ENCODE results near the gene RAB11FIP4. TPM values are rescaled to one million over a fixed set of nuclear protein-coding genes. Genes with fewer than 3 reads are reported as not detected.

The RAB11FIP4 gene
- total and polyA plus RNA-seq, 10 of the 15 experiments (the other 5 are each of a cell fraction or from before 2014, with no cell fraction given) = 1.4 to 27.0 (median 17.6) TPM

DNA sequence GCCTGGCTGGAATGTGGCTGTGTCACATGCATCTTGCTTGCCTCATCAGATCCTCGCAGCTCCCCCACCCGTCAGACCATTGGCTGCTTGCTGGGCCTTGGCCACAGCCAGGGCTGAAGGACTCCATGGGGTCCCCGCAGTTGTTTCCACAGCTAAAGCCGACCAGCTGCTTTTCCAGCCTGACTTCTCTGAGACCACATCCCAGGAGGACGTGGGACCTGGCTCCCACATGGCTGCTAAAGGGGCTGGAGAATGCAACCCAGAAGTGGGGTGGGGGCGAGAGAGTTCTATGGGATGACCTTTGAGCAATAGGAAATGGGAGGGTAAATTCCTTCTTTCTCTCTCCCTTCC is 193.8 kb downstream of the RAB11FIP4 start:
- ChIA-PET POLR2A (interaction anchor here (0.6 kb wide), 1 partner anchor 612 kb away, joined by 3 read pairs; no protein-coding TSS in a partner anchor), RAD21 (ENCODE audit: unreplicated experiment) (interaction anchor here (1.2 kb wide), 1 partner anchor 257 kb away, joined by 4 read pairs; no protein-coding TSS in a partner anchor), SMC1A (ENCODE audit: uncharacterized antibody, unreplicated experiment) (interaction anchor here (1.1 to 1.4 kb wide), 3 partner anchors 9 to 98 kb away, joined by 4 read pairs; no protein-coding TSS in a partner anchor), CTCF (interaction anchor here (1.1 kb wide), 1 partner anchor 12 kb away, joined by 3 read pairs; no protein-coding TSS in a partner anchor)
- H3K4me3 ChIP-seq = no peak overlapping the region
- H3K9me3 ChIP-seq (replicated peaks; ENCODE audit: control insufficient read depth, insufficient read depth, low read length) = no peaks in the 10 kb centered on the region
- DNase-seq (ENCODE audit: low read depth, low spot score) (no peak), FAIRE-seq (no peak), ATAC-seq (no peak)
- no peaks in the 10 kb centered on the region for H3K79me2 ChIP-seq (ENCODE audit: control insufficient read depth, insufficient read depth, low read length)
- no TSS peak for BruUV-seq (replicated peaks)
- intact Hi-C loops (cut with micrococcal nuclease; ENCODE audit: unreplicated experiment) = no loop called here
- H3K36me3 ChIP-seq (ENCODE audit: control insufficient read depth in 2 of 2, insufficient read depth in 2 of 2, low read length in 1 of 2) = no peaks in the 10 kb centered on the region
- no peak overlapping the region for H3K9ac ChIP-seq (ENCODE audit: control insufficient read depth, insufficient read depth, low read length)
- in situ Hi-C loops (cut with MboI) = no loop called here
- TF ChIP-seq, protein P1, sequence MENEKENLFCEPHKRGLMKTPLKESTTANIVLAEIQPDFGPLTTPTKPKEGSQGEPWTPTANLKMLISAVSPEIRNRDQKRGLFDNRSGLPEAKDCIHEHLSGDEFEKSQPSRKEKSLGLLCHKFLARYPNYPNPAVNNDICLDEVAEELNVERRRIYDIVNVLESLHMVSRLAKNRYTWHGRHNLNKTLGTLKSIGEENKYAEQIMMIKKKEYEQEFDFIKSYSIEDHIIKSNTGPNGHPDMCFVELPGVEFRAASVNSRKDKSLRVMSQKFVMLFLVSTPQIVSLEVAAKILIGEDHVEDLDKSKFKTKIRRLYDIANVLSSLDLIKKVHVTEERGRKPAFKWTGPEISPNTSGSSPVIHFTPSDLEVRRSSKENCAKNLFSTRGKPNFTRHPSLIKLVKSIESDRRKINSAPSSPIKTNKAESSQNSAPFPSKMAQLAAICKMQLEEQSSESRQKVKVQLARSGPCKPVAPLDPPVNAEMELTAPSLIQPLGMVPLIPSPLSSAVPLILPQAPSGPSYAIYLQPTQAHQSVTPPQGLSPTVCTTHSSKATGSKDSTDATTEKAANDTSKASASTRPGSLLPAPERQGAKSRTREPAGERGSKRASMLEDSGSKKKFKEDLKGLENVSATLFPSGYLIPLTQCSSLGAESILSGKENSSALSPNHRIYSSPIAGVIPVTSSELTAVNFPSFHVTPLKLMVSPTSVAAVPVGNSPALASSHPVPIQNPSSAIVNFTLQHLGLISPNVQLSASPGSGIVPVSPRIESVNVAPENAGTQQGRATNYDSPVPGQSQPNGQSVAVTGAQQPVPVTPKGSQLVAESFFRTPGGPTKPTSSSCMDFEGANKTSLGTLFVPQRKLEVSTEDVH (IDR thresholded peaks at IDR 0.05; ENCODE audit: low read depth, partially characterized antibody) = no peak
- no peak for TF ChIP-seq SPI1 (IDR thresholded peaks at IDR 0.05; ENCODE audit: borderline replicate concordance, insufficient read depth, low read depth, low read length)
- no peak for TF ChIP-seq ZNF274 (IDR thresholded peaks at IDR 0.05; ENCODE audit: insufficient read depth, insufficient read length)
- TF ChIP-seq YBX1 (IDR thresholded peaks at IDR 0.05) = no peak
- TF ChIP-seq, protein P2, sequence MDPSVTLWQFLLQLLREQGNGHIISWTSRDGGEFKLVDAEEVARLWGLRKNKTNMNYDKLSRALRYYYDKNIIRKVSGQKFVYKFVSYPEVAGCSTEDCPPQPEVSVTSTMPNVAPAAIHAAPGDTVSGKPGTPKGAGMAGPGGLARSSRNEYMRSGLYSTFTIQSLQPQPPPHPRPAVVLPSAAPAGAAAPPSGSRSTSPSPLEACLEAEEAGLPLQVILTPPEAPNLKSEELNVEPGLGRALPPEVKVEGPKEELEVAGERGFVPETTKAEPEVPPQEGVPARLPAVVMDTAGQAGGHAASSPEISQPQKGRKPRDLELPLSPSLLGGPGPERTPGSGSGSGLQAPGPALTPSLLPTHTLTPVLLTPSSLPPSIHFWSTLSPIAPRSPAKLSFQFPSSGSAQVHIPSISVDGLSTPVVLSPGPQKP (IDR thresholded peaks at IDR 0.05; ENCODE audit: low read depth, low read length) = no peak
- TF ChIP-seq, protein P3, sequence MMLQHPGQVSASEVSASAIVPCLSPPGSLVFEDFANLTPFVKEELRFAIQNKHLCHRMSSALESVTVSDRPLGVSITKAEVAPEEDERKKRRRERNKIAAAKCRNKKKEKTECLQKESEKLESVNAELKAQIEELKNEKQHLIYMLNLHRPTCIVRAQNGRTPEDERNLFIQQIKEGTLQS (IDR thresholded peaks at IDR 0.05; ENCODE audit: borderline replicate concordance, extremely low read depth, low read depth, low read length) = no peak
- TF ChIP-seq BACH1 (IDR thresholded peaks at IDR 0.05; ENCODE audit: borderline replicate concordance) = no peak
- no peak for TF ChIP-seq SUZ12 (IDR thresholded peaks at IDR 0.05; ENCODE audit: unreplicated experiment)
- TF ChIP-seq, protein P4, sequence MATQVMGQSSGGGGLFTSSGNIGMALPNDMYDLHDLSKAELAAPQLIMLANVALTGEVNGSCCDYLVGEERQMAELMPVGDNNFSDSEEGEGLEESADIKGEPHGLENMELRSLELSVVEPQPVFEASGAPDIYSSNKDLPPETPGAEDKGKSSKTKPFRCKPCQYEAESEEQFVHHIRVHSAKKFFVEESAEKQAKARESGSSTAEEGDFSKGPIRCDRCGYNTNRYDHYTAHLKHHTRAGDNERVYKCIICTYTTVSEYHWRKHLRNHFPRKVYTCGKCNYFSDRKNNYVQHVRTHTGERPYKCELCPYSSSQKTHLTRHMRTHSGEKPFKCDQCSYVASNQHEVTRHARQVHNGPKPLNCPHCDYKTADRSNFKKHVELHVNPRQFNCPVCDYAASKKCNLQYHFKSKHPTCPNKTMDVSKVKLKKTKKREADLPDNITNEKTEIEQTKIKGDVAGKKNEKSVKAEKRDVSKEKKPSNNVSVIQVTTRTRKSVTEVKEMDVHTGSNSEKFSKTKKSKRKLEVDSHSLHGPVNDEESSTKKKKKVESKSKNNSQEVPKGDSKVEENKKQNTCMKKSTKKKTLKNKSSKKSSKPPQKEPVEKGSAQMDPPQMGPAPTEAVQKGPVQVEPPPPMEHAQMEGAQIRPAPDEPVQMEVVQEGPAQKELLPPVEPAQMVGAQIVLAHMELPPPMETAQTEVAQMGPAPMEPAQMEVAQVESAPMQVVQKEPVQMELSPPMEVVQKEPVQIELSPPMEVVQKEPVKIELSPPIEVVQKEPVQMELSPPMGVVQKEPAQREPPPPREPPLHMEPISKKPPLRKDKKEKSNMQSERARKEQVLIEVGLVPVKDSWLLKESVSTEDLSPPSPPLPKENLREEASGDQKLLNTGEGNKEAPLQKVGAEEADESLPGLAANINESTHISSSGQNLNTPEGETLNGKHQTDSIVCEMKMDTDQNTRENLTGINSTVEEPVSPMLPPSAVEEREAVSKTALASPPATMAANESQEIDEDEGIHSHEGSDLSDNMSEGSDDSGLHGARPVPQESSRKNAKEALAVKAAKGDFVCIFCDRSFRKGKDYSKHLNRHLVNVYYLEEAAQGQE (IDR thresholded peaks at IDR 0.05; ENCODE audit: low read depth, low read length) = no peak
- H4K20me1 ChIP-seq (ENCODE audit: control insufficient read depth, insufficient read depth) = no peaks in the 10 kb centered on the region
- 33% methylated on average over 6 of the region's 6 CpGs for WGBS (ENCODE audit: insufficient coverage, insufficient replicate concordance, low lambda C conversion rate, missing lambda C conversion rate)
- H2AFZ ChIP-seq (ENCODE audit: control insufficient read depth, low read depth, low read length) = no peak overlapping the region
- peaks cover 7% of the 10 kb centered on the region for H3K4me1 ChIP-seq (ENCODE audit: control insufficient read depth, insufficient read depth, low read length)
- H3K4me2 ChIP-seq (ENCODE audit: control insufficient read depth, insufficient read depth) = no peak overlapping the region
- no peak overlapping the region for H3K27ac ChIP-seq (ENCODE audit: control insufficient read depth, insufficient read depth)
- no peaks in the 10 kb centered on the region for H3K27me3 ChIP-seq (replicated peaks in 1 of 2; ENCODE audit: control insufficient read depth in 2 of 2, insufficient read depth in 2 of 2, low read length in 1 of 2)
